ENCODE results near the gene BMPR2. TPM values are rescaled to one million over a fixed set of nuclear protein-coding genes. Genes with fewer than 3 reads are reported as not detected.
A peak's percentile ranks its signal among the peaks of the same experiment; 100 is the strongest.
"Not testable (repeated sequence)": the region's sequence is repeated elsewhere in the genome, so short reads cannot be mapped to it uniquely, and the experiment has no call there.

BMPR2 gene
- total RNA-seq, 2 donors from 2014 or later = 5.1 to 8.0 TPM

GRCh38 chr2:202488671-202489070 is 112.5 kb downstream of the BMPR2 start:
- no peaks in the 10 kb centered on the region for H3K36me3 Mint-ChIP-seq
- DNase-seq (ENCODE audit: low spot score in 2 of 2) (no peak), ATAC-seq (no peak)
- peak overlapping the region in 1 of 2 donors; percentile 5 for H3K27ac Mint-ChIP-seq
- no peaks in the 10 kb centered on the region for H3K9me3 Mint-ChIP-seq

DNA sequence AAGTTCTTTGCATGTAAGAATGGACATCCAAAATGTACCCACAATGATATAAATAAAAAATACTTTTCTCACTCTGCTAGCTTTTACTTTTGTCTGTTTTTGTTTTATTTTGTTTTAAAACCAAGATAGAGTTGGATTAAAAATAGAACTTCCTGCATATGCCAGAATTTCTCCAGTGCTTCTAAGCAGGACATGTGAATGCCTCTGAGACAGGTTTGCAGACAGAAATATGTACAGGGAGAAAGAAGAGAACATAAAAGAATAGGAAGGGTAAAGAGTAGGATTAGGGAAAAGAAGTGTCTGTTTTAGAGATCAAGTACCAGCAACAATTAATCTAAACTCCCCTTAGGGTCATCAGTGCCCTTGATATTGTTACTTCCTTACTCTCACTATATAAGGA is 114.4 kb downstream of the BMPR2 start:
- ATAC-seq = no peak
- peak overlapping the region in 1 of 2 donors; percentile 46 for H3K27ac Mint-ChIP-seq
- DNase-seq (ENCODE audit: low spot score in 2 of 2) = no peak
- H3K36me3 Mint-ChIP-seq = no peaks in the 10 kb centered on the region
- no peaks in the 10 kb centered on the region for H3K9me3 Mint-ChIP-seq

DNA sequence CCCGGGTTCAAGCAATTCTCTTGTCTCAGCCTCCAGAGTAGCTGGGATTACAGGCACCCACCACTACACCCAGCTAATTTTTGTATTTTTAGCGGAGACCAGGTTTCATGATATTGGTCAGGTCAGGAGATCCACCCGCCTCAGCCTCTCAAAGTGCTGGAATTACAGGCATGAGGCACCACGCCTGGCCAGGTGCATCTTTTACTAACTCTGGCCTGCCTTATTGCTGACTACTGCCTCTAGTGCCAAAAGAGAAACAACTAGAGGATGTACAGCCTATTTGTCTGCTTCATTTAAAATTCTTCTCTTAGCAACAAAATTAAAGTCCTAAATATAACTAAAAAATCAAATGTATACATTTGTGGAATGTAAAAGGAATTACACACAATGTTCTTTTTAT is 115.4 kb downstream of the BMPR2 start:
- ATAC-seq = no peak
- no peaks in the 10 kb centered on the region for H3K9me3 Mint-ChIP-seq
- H3K27ac Mint-ChIP-seq = no peak overlapping the region
- DNase-seq (ENCODE audit: low spot score in 2 of 2) = no peak
- H3K36me3 Mint-ChIP-seq = no peaks in the 10 kb centered on the region

GRCh38 chr2:202494300-202495229 is 118.4 kb downstream of the BMPR2 start:
- Mint-ChIP-seq H3K36me3 (no peaks in the 10 kb centered on the region), H3K9me3 (no peaks in the 10 kb centered on the region), H3K27ac (no peak overlapping the region)
- DNase-seq (ENCODE audit: low spot score in 2 of 2) (no peak), ATAC-seq (no peak)

- no peaks in the 10 kb centered on the region for H3K36me3 Mint-ChIP-seq
- DNase-seq (ENCODE audit: low spot score in 2 of 2) = no peak
- ATAC-seq = no peak
- peak overlapping the region in 1 of 2 donors; percentile 72 for H3K27ac Mint-ChIP-seq
- no peaks in the 10 kb centered on the region for H3K9me3 Mint-ChIP-seq
Observed at GRCh38 chr2:202495230-202495604, 119.1 kb downstream of the BMPR2 start.

GRCh38 chr2:202496835-202497472 is 120.8 kb downstream of the BMPR2 start:
- DNase-seq (ENCODE audit: low spot score in 2 of 2); ATAC-seq; H3K36me3 Mint-ChIP-seq; H3K27ac Mint-ChIP-seq; H3K9me3 Mint-ChIP-seq: not testable (repeated sequence)

DNA sequence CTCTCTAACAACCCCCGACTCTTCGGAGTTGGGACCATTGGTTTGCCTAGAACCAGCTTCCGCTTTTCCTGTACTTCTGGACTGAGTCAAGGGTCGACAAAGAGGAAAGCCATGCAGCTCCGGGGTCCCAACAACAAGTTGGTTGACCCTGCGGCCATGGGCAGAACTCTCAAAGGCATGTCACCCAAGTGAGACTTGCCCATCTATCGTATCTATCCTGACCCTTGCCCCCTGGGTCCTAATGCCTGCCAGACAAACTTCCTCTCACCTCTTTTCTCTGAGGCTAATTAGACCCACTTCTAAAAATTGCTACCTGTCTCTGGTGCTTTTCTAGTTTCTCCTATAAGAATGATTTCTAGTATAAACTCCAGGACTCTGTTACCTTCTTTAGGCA is 121.3 kb downstream of the BMPR2 start:
- DNase-seq (ENCODE audit: low spot score in 2 of 2) = not testable (repeated sequence)

DNA sequence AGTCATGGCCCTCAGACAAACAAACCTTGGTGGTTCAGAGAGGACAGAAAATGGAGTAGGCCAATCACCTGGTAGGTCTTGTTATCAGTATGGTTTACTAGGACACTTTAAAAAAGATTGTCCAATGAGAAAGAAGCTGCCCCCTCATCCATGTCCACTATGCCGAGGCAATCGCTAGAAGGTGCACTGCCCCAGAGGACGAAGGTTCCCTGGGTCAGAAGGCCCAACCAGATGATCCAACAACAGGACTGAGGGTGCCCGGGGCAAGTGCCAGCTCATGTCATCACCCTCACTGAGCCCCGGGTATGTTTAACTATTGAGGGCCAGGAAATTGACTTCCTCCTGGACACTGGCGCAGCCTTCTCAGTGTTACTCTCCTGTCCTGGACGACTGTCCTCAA is 123.7 kb downstream of the BMPR2 start:
- ATAC-seq, H3K9me3 Mint-ChIP-seq: not testable (repeated sequence)

More for the DNA sequence above, 121.3 kb downstream of the BMPR2 start:
- ATAC-seq, H3K36me3 Mint-ChIP-seq, H3K9me3 Mint-ChIP-seq: not testable (repeated sequence)
- peak overlapping the region in 1 of 2 donors; percentile 37 for H3K27ac Mint-ChIP-seq

DNA sequence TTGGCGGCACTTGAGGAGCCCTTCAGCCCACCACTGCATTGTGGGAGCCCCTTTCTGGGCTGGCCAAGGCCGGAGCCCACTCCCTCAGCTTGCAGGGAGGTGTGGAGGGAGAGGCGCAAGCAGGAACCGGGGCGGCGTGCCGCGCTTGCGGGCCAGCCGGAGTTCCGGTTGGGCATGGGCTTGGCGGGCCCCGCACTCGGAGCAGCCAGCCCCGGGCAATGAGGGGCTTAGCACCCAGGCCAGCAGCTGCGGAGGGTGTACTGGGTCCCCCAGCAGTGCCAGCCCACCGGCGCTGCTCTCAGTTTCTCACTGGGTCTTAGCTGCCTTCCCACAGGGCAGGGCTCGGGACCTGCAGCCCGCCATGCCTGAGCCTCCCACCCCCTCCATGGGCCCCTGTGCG is 127.1 kb downstream of the BMPR2 start:
- not testable (repeated sequence) for DNase-seq (ENCODE audit: low spot score in 2 of 2); ATAC-seq; H3K36me3 Mint-ChIP-seq; H3K27ac Mint-ChIP-seq; H3K9me3 Mint-ChIP-seq

More for the DNA sequence above, 123.7 kb downstream of the BMPR2 start:
- not testable (repeated sequence) for H3K27ac Mint-ChIP-seq; DNase-seq (ENCODE audit: low spot score in 2 of 2); H3K36me3 Mint-ChIP-seq

GRCh38 chr2:202508686-202509085 is 132.6 kb downstream of the BMPR2 start:
- no peaks in the 10 kb centered on the region for H3K36me3 Mint-ChIP-seq
- DNase-seq (ENCODE audit: low spot score in 2 of 2) (no peak), ATAC-seq (no peak)
- H3K27ac Mint-ChIP-seq = no peak overlapping the region
- no peaks in the 10 kb centered on the region for H3K9me3 Mint-ChIP-seq

- ATAC-seq = peak in 1 of 2 donors; percentile 24
- Mint-ChIP-seq H3K9me3 (no peaks in the 10 kb centered on the region), H3K27ac (no peak overlapping the region), H3K36me3 (no peaks in the 10 kb centered on the region)
- DNase-seq (ENCODE audit: low spot score in 2 of 2) = no peak
Observed at GRCh38 chr2:202510911-202511310, 134.8 kb downstream of the BMPR2 start.

DNA sequence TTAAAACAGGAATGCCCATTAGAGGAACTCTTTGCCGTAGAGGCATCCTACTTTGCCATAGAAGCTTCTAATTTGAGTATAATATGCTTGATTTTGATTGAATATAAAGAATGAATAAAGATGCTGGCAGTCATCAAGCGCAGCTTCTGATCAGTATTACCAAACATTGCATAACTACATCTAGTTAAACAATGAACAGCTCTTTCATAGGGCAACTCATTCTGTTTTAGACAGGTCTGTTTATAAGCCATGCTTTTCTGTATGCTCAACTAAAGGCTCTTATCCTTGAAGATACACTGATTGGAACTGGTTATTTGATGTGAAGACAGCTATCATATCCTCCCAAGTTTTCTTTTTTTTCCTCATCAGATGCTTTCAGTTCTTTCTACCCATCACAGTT is 136.0 kb downstream of the BMPR2 start:
- H3K36me3 Mint-ChIP-seq = no peaks in the 10 kb centered on the region
- no peak for ATAC-seq

GRCh38 chr2:202514732-202515131 is 138.6 kb downstream of the BMPR2 start:
- no peak for DNase-seq (ENCODE audit: low spot score in 2 of 2)
- peak in 1 of 2 donors; percentile 88 for ATAC-seq
- H3K36me3 Mint-ChIP-seq = no peaks in the 10 kb centered on the region

More for the DNA sequence above, 136.0 kb downstream of the BMPR2 start:
- H3K9me3 Mint-ChIP-seq = no peaks in the 10 kb centered on the region
- H3K27ac Mint-ChIP-seq = no peak overlapping the region
- no peak for DNase-seq (ENCODE audit: low spot score in 2 of 2)

DNA sequence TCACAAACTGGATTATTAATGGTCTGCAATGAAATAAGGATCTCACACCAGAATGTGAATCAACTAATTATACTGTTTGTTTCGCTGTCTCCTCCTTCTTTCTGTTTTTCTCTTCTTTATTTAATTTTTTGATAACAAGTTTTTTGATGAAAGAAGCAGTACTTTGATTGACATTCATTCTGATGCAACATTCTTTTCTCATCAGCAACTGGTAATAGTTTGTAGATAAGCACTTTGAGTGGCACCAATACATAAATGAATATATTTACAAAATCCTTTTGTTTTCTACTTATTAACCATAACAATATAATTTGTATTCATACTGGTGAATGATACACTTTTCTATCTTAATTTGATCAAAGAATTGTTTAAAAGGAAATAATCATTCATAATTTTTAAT is 143.3 kb downstream of the BMPR2 start:
- no peaks in the 10 kb centered on the region for H3K9me3 Mint-ChIP-seq

More at GRCh38 chr2:202514732-202515131, 138.6 kb downstream of the BMPR2 start:
- Mint-ChIP-seq H3K9me3 (no peaks in the 10 kb centered on the region), H3K27ac (peak overlapping the region in 1 of 2 donors; percentile 67)

GRCh38 chr2:202521470-202521869 is 145.3 kb downstream of the BMPR2 start:
- ATAC-seq (no peak), DNase-seq (ENCODE audit: low spot score in 2 of 2) (no peak)
- Mint-ChIP-seq H3K27ac (no peak overlapping the region), H3K9me3 (no peaks in the 10 kb centered on the region), H3K36me3 (peaks cover 0 to 6% of the 10 kb centered on the region in 2 donors)

More for the DNA sequence above, 143.3 kb downstream of the BMPR2 start:
- Mint-ChIP-seq H3K36me3 (peaks cover 0 to 6% of the 10 kb centered on the region in 2 donors), H3K27ac (no peak overlapping the region)
- ATAC-seq = no peak
- no peak for DNase-seq (ENCODE audit: low spot score in 2 of 2)

DNA sequence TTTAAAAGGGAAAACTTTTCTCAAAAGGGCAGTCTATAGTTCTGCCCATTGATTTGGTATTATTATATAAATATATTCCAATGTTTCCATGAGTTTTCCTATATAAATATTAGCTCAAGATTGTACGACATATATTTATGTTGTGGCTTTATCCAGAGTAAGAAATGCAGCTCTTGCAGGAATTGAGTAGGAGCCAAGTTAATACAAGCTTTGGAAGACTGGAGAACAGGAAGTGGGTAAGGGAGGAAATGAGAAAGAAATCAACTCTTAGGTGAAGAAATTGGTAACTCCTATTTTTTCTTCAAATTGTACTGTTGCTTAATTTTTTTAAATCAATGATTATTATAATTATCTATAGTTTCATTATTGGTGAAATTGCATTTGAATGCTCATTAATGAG is 153.3 kb downstream of the BMPR2 start:
- Mint-ChIP-seq H3K9me3 (no peaks in the 10 kb centered on the region), H3K36me3 (no peaks in the 10 kb centered on the region), H3K27ac (no peak overlapping the region)
- ATAC-seq (no peak), DNase-seq (ENCODE audit: low spot score in 2 of 2) (no peak)

GRCh38 chr2:202530038-202530437 is 153.9 kb downstream of the BMPR2 start:
- ATAC-seq (peak; percentile 14 to 47), DNase-seq (ENCODE audit: low spot score in 2 of 2) (no peak)
- no peaks in the 10 kb centered on the region for H3K9me3 Mint-ChIP-seq
- H3K36me3 Mint-ChIP-seq = no peaks in the 10 kb centered on the region
- H3K27ac Mint-ChIP-seq = peak overlapping the region in 1 of 2 donors; percentile 49

Data from activated naive CD4-positive, alpha-beta T cell treated with anti-CD3 and anti-CD28 coated beads, Interleukin-2, amount 50 U/mL, for 72 hours (primary cell).